A549 (cell line): ENCODE data around the gene ERCC5. TPM values are rescaled to one million over a fixed set of nuclear protein-coding genes. Genes with fewer than 3 reads are reported as not detected.
A peak's percentile ranks its signal among the peaks of the same experiment; 100 is the strongest.

Experiments used
- ATAC-seq, 2 experiments: fragments of 200-7000 bp in 1 of 2; fragments of >200 bp in 1 of 2; cut with Nextera tagmentation in 1 of 2; cut with Tn5 transposase in 1 of 2; 3 replicates each; pipeline versions ENCODE4 v1.8.0 to v1.9.1; 2018 to 2020; ENCODE audit warnings: mild to moderate bottlenecking in 1 of 2, moderate library complexity in 1 of 2
- CTCF ChIA-PET: fragments of 300-600 bp; sonication (Branson Sonifier 250); formaldehyde crosslinking; extraction: SDS; loops from one replicate; lab custom pipeline; 2021; ENCODE audit warnings: antibody characterized with exemption, inconsistent platforms; lab: Yijun Ruan, JAX
- POLR2A ChIA-PET: fragments of 350-600 bp; formaldehyde crosslinking; extraction: SDS; loops from one replicate; lab custom pipeline; 2021; ENCODE audit warnings: antibody characterized with exemption, inconsistent platforms; lab: Yijun Ruan, JAX
- DNase-seq, 2 experiments: peaks; one replicate each; pipeline versions ENCODE4 v3.0.0 to v3.0.0-alpha.2; 2011 to 2016; ENCODE audit warnings: low read depth in 1 of 2, low spot score in 1 of 2
- FAIRE-seq: peaks from 2 replicates; lab custom pipeline; 2011; peaks lifted over from hg19 to GRCh38; lab: Jason Lieb, UNC
- H3K27ac ChIP-seq, 2 experiments: fragments of >200 bp; sonication (Bioruptor Twin); formaldehyde crosslinking; 3 replicates each; pipeline ENCODE4 v1.5.1; 2016 to 2017
- H3K4me1 ChIP-seq: fragments of >200 bp; sonication (Bioruptor Twin); formaldehyde crosslinking; 3 replicates; pipeline ENCODE4 v1.6.1; 2016
- H3K4me2 ChIP-seq: fragments of >200 bp; sonication (Bioruptor Twin); formaldehyde crosslinking; 3 replicates; pipeline ENCODE4 v1.6.1; 2016
- H3K4me3 ChIP-seq: fragments of >200 bp; sonication (Bioruptor Twin); formaldehyde crosslinking; 3 replicates; pipeline ENCODE4 v1.5.1; 2016
- H3K9me3 ChIP-seq: fragments of >200 bp; sonication (Bioruptor Twin); formaldehyde crosslinking; 3 replicates; pipeline ENCODE4 v1.6.1; 2016
- CEBPB ChIP-seq, 2 experiments: fragments of >200 bp in 1 of 2; sonication (Bioruptor Twin) in 1 of 2; formaldehyde crosslinking in 1 of 2; IDR thresholded peaks; 2 replicates each; pipeline ENCODE4 v1.6.1; 2012 to 2016
- CHD4 ChIP-seq: fragments of 200-600 bp; sonication (generic); IDR thresholded peaks from 2 replicates; pipeline ENCODE4 v1.6.1; 2016; ENCODE audit warnings: antibody characterized with exemption, mild to moderate bottlenecking, borderline replicate concordance
- FOSL2 ChIP-seq, 2 experiments: fragments of 450-650 bp in 1 of 2; fragments of >200 bp in 1 of 2; sonication (Bioruptor Twin) in 1 of 2; formaldehyde crosslinking; IDR thresholded peaks; 2 replicates each; pipeline versions ENCODE4 v1.5.0 to v1.6.1; 2016 to 2020; ENCODE audit warnings: mild to moderate bottlenecking in 1 of 2, moderate library complexity in 1 of 2
- FOXS1 ChIP-seq: fragments of 250-450 bp; sonication (Bioruptor Pico); IDR thresholded peaks from 2 replicates; pipeline ENCODE4 v1.5.0; 2020; ENCODE audit warnings: mild to moderate bottlenecking, moderate library complexity
- MAZ ChIP-seq: fragments of 150-350 bp; IDR thresholded peaks from 2 replicates; pipeline ENCODE4 v1.6.1; 2014; ENCODE audit warnings: antibody characterized with exemption, low read depth, low read length, borderline replicate concordance
- RARB ChIP-seq: fragments of 250-450 bp; sonication (Bioruptor Pico); IDR thresholded peaks from 2 replicates; pipeline ENCODE4 v1.8.0; 2021; ENCODE audit warnings: mild to moderate bottlenecking, moderate library complexity
- RNF2 ChIP-seq: fragments of 200-600 bp; sonication (generic); IDR thresholded peaks from 2 replicates; pipeline ENCODE4 v1.6.1; 2016; ENCODE audit warnings: low read depth, mild to moderate bottlenecking, antibody characterized with exemption, moderate library complexity, borderline replicate concordance
- SREBF2 ChIP-seq: fragments of 450-650 bp; IDR thresholded peaks from 2 replicates; pipeline ENCODE4 v1.6.1; 2014; ENCODE audit warnings: mild to moderate bottlenecking, moderate library complexity
- TP53 ChIP-seq: fragments of 250-450 bp; sonication (Bioruptor Pico); IDR thresholded peaks from 2 replicates; pipeline ENCODE4 v1.5.0; 2021; ENCODE audit warnings: mild to moderate bottlenecking, moderate library complexity
- ZFP36 ChIP-seq: fragments of 450-650 bp; IDR thresholded peaks from 2 replicates; pipeline ENCODE4 v1.6.1; 2014; ENCODE audit warnings: borderline replicate concordance; ENCODE audit not compliant: partially characterized antibody
- ZNF302 ChIP-seq: fragments of 250-450 bp; sonication (Bioruptor Pico); IDR thresholded peaks from 2 replicates; pipeline ENCODE4 v1.9.0; 2021; ENCODE audit warnings: inconsistent platforms, mild to moderate bottlenecking, moderate library complexity
- WGBS: methylation state at CpG from one replicate; pipeline ENCODE4 v1.1.6; 2017; ENCODE audit errors: missing lambda C conversion rate; 5-methylcytosine and 5-hydroxymethylcytosine counted together
- polyA plus RNA-seq, 4 experiments: library from polyadenylated mRNA; depleted of rRNA in 3 of 4; stranded (reverse); fragments of >200 nt; fragmentation: RNase III in 1 of 4; extraction: RNeasy Plus Mini Kit Qiagen cat#74134 plus additional on column Dnase treatment in 1 of 4; gene quantifications; 2 replicates in 3 of 4; 3 replicates in 1 of 4; pipeline ENCODE4 v1.2.3, GENCODE V29; 2011 to 2017
- TF ChIP-seq, protein P1 (sequence below): fragments of 250-450 bp; sonication (Bioruptor Pico); IDR thresholded peaks from 2 replicates; pipeline ENCODE4 v1.5.0; 2020; ENCODE audit warnings: low read depth, mild to moderate bottlenecking, moderate library complexity
- TF ChIP-seq, protein P2 (sequence below): IDR thresholded peaks from 2 replicates; pipeline ENCODE4 v1.6.1; 2012; ENCODE audit warnings: low read depth, borderline replicate concordance
- TF ChIP-seq, protein P3 (sequence below): fragments of 450-650 bp; IDR thresholded peaks from 2 replicates; pipeline ENCODE4 v1.6.1; 2014; ENCODE audit warnings: antibody characterized with exemption
- TF ChIP-seq, protein P4 (sequence below): fragments of >200 bp; sonication (Bioruptor Twin); formaldehyde crosslinking; IDR thresholded peaks from 3 replicates; pipeline ENCODE4 v1.6.1; 2016

Gene ERCC5
- polyA plus RNA-seq, 2 of the 4 experiments (the other 2 are of a cell fraction) = 19.3 to 24.4 TPM

DNA sequence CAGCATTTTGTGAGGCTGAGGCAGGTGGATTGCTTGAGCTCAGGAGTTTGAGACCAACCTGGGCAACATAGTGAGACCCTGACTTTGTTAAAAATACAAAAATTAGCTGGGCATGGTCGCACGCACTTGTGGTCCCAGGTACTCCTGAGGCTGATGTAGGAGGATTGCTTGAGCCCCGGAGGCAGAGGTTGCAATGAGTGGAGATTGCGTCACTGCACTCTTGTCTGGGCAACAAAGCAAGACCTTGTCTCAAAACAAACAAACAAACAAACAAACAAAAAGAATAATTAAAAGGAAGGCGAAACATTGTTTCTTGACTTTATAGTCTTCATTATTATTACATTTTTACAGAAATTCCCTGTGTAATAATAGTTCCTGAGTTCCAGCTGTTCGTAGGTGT is 31.0 kb upstream of the ERCC5 start:
- 78% methylated on average over 6 of the region's 6 CpGs for WGBS
- DNase-seq (no peak), ATAC-seq (no peak), FAIRE-seq (no peak)
- ChIA-PET POLR2A (no interaction called here), CTCF (interaction anchor here (1.3 kb wide), 1 partner anchor 15 kb away, joined by 4 read pairs; no protein-coding TSS in a partner anchor)
- H3K4me3 ChIP-seq = no peak overlapping the region
- H3K27ac ChIP-seq = no peak overlapping the region
- no peak overlapping the region for H3K4me2 ChIP-seq
- H3K4me1 ChIP-seq = no peaks in the 10 kb centered on the region
- no peaks in the 10 kb centered on the region for H3K9me3 ChIP-seq
- TF ChIP-seq ZNF302 (CRISPR knock-in tag) (no peak), TP53 (CRISPR knock-in tag) (no peak), CHD4 (no peak), ZFP36 (no peak), CEBPB (IDR thresholded peaks at IDR 0.05) (0 out of 4 replicates have a peak, but pooled peaks of 1 of the 2 experiments have one; percentile 20)

DNA sequence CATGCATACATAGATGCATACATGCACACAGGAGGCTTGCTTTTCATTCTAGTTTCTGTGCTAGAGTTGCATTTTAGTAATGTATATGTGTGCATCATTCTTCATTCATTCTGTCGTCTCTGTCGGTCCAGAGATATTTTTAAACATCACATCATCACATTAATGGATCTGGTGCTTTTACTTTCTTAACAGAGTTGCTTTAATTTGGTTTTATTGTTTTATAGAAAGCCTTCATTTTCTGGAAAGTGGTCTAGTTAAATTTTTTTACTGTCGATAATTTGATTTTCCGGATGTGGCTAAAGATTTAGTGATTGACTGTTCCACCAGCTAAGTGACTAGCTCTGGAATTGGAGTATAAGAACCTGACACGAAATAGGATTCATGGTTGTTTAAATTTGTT is 30.0 kb upstream of the ERCC5 start:
- ChIA-PET CTCF (no interaction called here), POLR2A (no interaction called here)
- Histone ChIP-seq H3K4me3 (no peak overlapping the region), H3K4me2 (no peak overlapping the region), H3K9me3 (no peaks in the 10 kb centered on the region), H3K4me1 (no peaks in the 10 kb centered on the region), H3K27ac (no peak overlapping the region)
- no peak for DNase-seq
- ATAC-seq = no peak
- FAIRE-seq = no peak
- 91% methylated on average over 5 of the region's 5 CpGs for WGBS
- no peak for TF ChIP-seq MAZ
- TF ChIP-seq, protein P1, sequence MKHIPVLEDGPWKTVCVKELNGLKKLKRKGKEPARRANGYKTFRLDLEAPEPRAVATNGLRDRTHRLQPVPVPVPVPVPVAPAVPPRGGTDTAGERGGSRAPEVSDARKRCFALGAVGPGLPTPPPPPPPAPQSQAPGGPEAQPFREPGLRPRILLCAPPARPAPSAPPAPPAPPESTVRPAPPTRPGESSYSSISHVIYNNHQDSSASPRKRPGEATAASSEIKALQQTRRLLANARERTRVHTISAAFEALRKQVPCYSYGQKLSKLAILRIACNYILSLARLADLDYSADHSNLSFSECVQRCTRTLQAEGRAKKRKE (CRISPR knock-in tag) = no peak
- TF ChIP-seq, protein P2, sequence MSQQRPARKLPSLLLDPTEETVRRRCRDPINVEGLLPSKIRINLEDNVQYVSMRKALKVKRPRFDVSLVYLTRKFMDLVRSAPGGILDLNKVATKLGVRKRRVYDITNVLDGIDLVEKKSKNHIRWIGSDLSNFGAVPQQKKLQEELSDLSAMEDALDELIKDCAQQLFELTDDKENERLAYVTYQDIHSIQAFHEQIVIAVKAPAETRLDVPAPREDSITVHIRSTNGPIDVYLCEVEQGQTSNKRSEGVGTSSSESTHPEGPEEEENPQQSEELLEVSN = no peak
- no peak for TF ChIP-seq FOXS1 (CRISPR knock-in tag)

DNA sequence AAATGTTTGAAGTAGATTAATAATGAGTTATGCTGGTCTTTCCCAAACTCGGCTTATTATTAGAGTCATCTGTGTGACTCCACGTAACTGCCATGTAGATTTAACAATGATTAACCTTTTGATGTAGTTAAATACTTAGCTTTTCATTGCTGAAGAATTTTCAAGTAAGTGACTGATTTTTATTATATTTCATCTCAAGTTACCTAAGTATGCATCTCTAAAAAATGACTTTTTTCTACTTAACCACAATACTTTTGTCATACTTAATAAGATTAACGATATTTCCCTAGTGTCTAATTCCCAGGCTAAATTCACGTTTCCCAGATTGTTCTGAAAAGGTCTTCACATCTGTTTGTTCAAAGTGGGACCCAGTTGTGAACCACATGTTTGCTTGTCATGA is 29.1 kb upstream of the ERCC5 start:
- CTCF ChIA-PET = interaction anchor here (0.6 kb wide), 1 partner anchor 220 kb away, joined by 3 read pairs; the partner anchor contains the start of gene TPP2
- no peak overlapping the region for H3K27ac ChIP-seq
- 73% methylated on average over 4 of the region's 4 CpGs for WGBS

DNA sequence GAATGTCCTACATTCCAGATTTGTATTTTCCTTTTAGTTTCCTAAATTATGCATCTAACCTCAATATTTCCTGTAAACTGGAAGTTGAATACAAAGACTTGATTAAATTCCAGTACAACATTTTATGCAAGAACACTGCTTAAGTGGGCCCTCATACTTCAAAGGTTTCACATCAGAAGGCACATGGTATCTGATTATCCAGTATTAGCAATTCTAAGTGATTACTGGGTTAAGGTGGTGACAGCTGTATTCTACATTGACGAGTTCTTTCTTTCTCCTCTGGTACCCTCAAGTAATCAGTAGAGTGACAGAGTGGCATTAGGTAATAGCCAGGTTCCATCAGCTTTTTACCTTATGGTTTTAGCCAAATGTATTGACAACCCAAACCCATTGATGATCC is 28.6 kb upstream of the ERCC5 start:
- ChIA-PET POLR2A (no interaction called here), CTCF (interaction anchor here (0.6 kb wide), 1 partner anchor 220 kb away, joined by 3 read pairs; the partner anchor contains the start of gene TPP2)
- no peak overlapping the region for H3K4me3 ChIP-seq
- WGBS = 100% methylated on average over 1 of the region's 1 CpG
- ATAC-seq (no peak), DNase-seq (no peak)
- no peaks in the 10 kb centered on the region for H3K4me1 ChIP-seq
- no peaks in the 10 kb centered on the region for H3K9me3 ChIP-seq
- TF ChIP-seq, protein P3, sequence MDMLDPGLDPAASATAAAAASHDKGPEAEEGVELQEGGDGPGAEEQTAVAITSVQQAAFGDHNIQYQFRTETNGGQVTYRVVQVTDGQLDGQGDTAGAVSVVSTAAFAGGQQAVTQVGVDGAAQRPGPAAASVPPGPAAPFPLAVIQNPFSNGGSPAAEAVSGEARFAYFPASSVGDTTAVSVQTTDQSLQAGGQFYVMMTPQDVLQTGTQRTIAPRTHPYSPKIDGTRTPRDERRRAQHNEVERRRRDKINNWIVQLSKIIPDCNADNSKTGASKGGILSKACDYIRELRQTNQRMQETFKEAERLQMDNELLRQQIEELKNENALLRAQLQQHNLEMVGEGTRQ = no peak
- TF ChIP-seq SREBF2 = no peak
- no peak for TF ChIP-seq RARB (CRISPR knock-in tag)
- TF ChIP-seq, all 56 proteins: peak for 0
- Histone ChIP-seq H3K4me2 (no peak overlapping the region), H3K27ac (no peak overlapping the region)
- no peak for FAIRE-seq

More for the DNA sequence above, 29.1 kb upstream of the ERCC5 start:
- no peaks in the 10 kb centered on the region for H3K4me1 ChIP-seq
- no peak for ATAC-seq
- DNase-seq = no peak
- no peaks in the 10 kb centered on the region for H3K9me3 ChIP-seq
- TF ChIP-seq, protein P4, sequence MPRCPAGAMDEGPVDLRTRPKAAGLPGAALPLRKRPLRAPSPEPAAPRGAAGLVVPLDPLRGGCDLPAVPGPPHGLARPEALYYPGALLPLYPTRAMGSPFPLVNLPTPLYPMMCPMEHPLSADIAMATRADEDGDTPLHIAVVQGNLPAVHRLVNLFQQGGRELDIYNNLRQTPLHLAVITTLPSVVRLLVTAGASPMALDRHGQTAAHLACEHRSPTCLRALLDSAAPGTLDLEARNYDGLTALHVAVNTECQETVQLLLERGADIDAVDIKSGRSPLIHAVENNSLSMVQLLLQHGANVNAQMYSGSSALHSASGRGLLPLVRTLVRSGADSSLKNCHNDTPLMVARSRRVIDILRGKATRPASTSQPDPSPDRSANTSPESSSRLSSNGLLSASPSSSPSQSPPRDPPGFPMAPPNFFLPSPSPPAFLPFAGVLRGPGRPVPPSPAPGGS = no peak
- TF ChIP-seq FOSL2 (IDR thresholded peaks at IDR 0.05) = no peak
- TF ChIP-seq FOSL2 (CRISPR knock-in tag; IDR thresholded peaks at IDR 0.05) = no peak
- no peak for TF ChIP-seq RNF2
- no peak for TF ChIP-seq CHD4
- no peak for FAIRE-seq
- H3K4me3 ChIP-seq = no peak overlapping the region
- no peak overlapping the region for H3K4me2 ChIP-seq
- POLR2A ChIA-PET = no interaction called here
